IMR-90 (cell line): Measurements from ENCODE around the gene NFIX. TPM values are rescaled to one million over a fixed set of nuclear protein-coding genes. Genes with fewer than 3 reads are reported as not detected.

ENCODE experiments used
- ATAC-seq: fragments of 200-7000 bp; cut with Tn5 transposase; 2 replicates; pipeline ENCODE4 v1.9.1; 2020; ENCODE audit warnings: low read depth, mild to moderate bottlenecking, moderate library complexity
- BruUV-seq: library from RNA; stranded (reverse); fragments of 400-500 nt; replicated peaks from 2 replicates; lab custom pipeline; 2021; lab: Mats Ljungman, UMichigan
- CTCF ChIA-PET: fragments of 300-600 bp; formaldehyde crosslinking; extraction: SDS; loops from one replicate; lab custom pipeline; 2021; ENCODE audit warnings: antibody characterized with exemption; lab: Yijun Ruan, JAX
- POLR2A ChIA-PET: fragments of 300-600 bp; sonication (Branson Sonifier 250); formaldehyde crosslinking; loops from one replicate; lab custom pipeline; 2022; ENCODE audit warnings: antibody characterized with exemption; ENCODE audit not compliant: unreplicated experiment; lab: Charles Lee
- DNase-seq: peaks from one replicate; pipeline ENCODE4 v3.0.0; 2013
- H2AFZ ChIP-seq: replicated peaks from 2 replicates; pipeline ENCODE3; 2013; ENCODE audit warnings: low read length, mild to moderate bottlenecking; ENCODE audit not compliant: poor library complexity
- H2AK5ac ChIP-seq: 2 replicates; pipeline ENCODE4 v1.6.1; 2013; ENCODE audit warnings: low read depth, low read length, inconsistent platforms
- H2AK9ac ChIP-seq: replicated peaks from 2 replicates; pipeline ENCODE3; 2013; ENCODE audit warnings: mild to moderate bottlenecking, low read depth, low read length, moderate library complexity; ENCODE audit not compliant: poor library complexity
- H2BK120ac ChIP-seq: 2 replicates; pipeline ENCODE4 v1.6.1; 2013; ENCODE audit warnings: low read depth, low read length, inconsistent platforms
- H2BK15ac ChIP-seq: 3 replicates; pipeline ENCODE4 v1.6.1; 2013; ENCODE audit warnings: low read depth, low read length, inconsistent platforms
- H2BK20ac ChIP-seq: 2 replicates; pipeline ENCODE4 v1.6.1; 2013; ENCODE audit warnings: low read depth, mild to moderate bottlenecking, inconsistent platforms, low read length, moderate library complexity
- H2BK5ac ChIP-seq: 2 replicates; pipeline ENCODE4 v1.6.1; 2013; ENCODE audit warnings: mild to moderate bottlenecking, low read depth, low read length, inconsistent platforms; ENCODE audit not compliant: poor library complexity, severe bottlenecking
- H3K14ac ChIP-seq: replicated peaks from 2 replicates; pipeline ENCODE4 v1.6.1; 2013; ENCODE audit warnings: low read depth, low read length, inconsistent platforms
- H3K18ac ChIP-seq: 2 replicates; pipeline ENCODE4 v1.6.1; 2013; ENCODE audit warnings: low read depth, low read length, control low read depth
- H3K23ac ChIP-seq: 2 replicates; pipeline ENCODE4 v1.6.1; 2013; ENCODE audit warnings: low read depth, low read length, inconsistent platforms
- H3K27ac ChIP-seq: 2 replicates; pipeline ENCODE4 v1.5.1; 2013; ENCODE audit warnings: mild to moderate bottlenecking, control low read depth, low read length; ENCODE audit not compliant: insufficient read depth
- H3K27me3 ChIP-seq: 2 replicates; pipeline ENCODE4 v1.6.1; 2013; ENCODE audit warnings: low read length; ENCODE audit not compliant: control insufficient read depth, insufficient read depth
- H3K36me3 ChIP-seq: 2 replicates; pipeline ENCODE4 v1.6.1; 2013; ENCODE audit warnings: low read length, mixed read lengths; ENCODE audit not compliant: control insufficient read depth, insufficient read depth
- H3K4ac ChIP-seq: 2 replicates; pipeline ENCODE4 v1.6.1; 2013; ENCODE audit warnings: low read depth, low read length, inconsistent platforms
- H3K4me1 ChIP-seq: 2 replicates; pipeline ENCODE4 v1.6.1; 2013; ENCODE audit warnings: low read length, mixed read lengths; ENCODE audit not compliant: control insufficient read depth, insufficient read depth
- H3K4me2 ChIP-seq: 2 replicates; pipeline ENCODE4 v1.6.1; 2013; ENCODE audit warnings: low read depth, mild to moderate bottlenecking, control low read depth, low read length, moderate library complexity
- H3K4me3 ChIP-seq: 2 replicates; pipeline ENCODE4 v1.5.1; 2013; ENCODE audit warnings: low read depth, mild to moderate bottlenecking, control low read depth, low read length, moderate library complexity; ENCODE audit not compliant: insufficient read depth
- H3K56ac ChIP-seq: 2 replicates; pipeline ENCODE4 v1.6.1; 2013; ENCODE audit warnings: low read length, inconsistent platforms; ENCODE audit not compliant: insufficient read depth; ENCODE audit errors: extremely low read depth
- H3K79me1 ChIP-seq, 2 experiments: 2 replicates each; pipeline ENCODE4 v1.6.1; 2013; ENCODE audit warnings: low read length in 2 of 2, inconsistent platforms in 1 of 2, low read depth in 1 of 2
- H3K9ac ChIP-seq: 2 replicates; pipeline ENCODE4 v1.6.1; 2013; ENCODE audit warnings: low read depth, low read length, control low read depth
- H3K9me1 ChIP-seq: 2 replicates; pipeline ENCODE4 v1.6.1; 2013; ENCODE audit warnings: low read length, inconsistent platforms; ENCODE audit not compliant: insufficient read depth
- H3K9me3 ChIP-seq: 2 replicates; pipeline ENCODE4 v1.6.1; 2013; ENCODE audit warnings: low read length; ENCODE audit not compliant: control insufficient read depth, insufficient read depth
- H4K20me1 ChIP-seq: 2 replicates; pipeline ENCODE4 v1.6.1; 2013; ENCODE audit warnings: low read length, inconsistent platforms; ENCODE audit not compliant: insufficient read depth
- H4K5ac ChIP-seq: 2 replicates; pipeline ENCODE4 v1.6.1; 2013; ENCODE audit warnings: mild to moderate bottlenecking, low read depth, low read length, control low read depth
- H4K8ac ChIP-seq, 2 experiments: 2 replicates each; pipeline ENCODE4 v1.6.1; 2013; ENCODE audit warnings: low read depth in 2 of 2, low read length in 2 of 2, control low read depth in 1 of 2, inconsistent platforms in 1 of 2
- H4K91ac ChIP-seq: 2 replicates; pipeline ENCODE4 v1.6.1; 2013; ENCODE audit warnings: low read depth, low read length, inconsistent platforms; ENCODE audit not compliant: insufficient read depth
- BHLHE40 ChIP-seq: fragments of 150-350 bp; IDR thresholded peaks from 2 replicates; pipeline ENCODE4 v1.6.1; 2016; ENCODE audit warnings: mild to moderate bottlenecking, low read depth, low read length
- CEBPB ChIP-seq: IDR thresholded peaks from 2 replicates; pipeline ENCODE4 v1.6.1; 2012; ENCODE audit warnings: low read depth, low read length, improper control_type of control experiment
- CHD1 ChIP-seq: IDR thresholded peaks from 2 replicates; pipeline ENCODE4 v1.6.1; 2012; ENCODE audit warnings: low read depth, low read length, improper control_type of control experiment
- MAFK ChIP-seq: IDR thresholded peaks from 2 replicates; pipeline ENCODE4 v1.6.1; 2012; ENCODE audit warnings: low read depth, low read length, improper control_type of control experiment
- MAZ ChIP-seq: IDR thresholded peaks from 2 replicates; pipeline ENCODE4 v1.6.1; 2012; ENCODE audit warnings: low read depth, mild to moderate bottlenecking, low read length, improper control_type of control experiment, moderate library complexity, borderline replicate concordance
- MXI1 ChIP-seq: IDR thresholded peaks from 2 replicates; pipeline ENCODE4 v1.6.1; 2012; ENCODE audit warnings: low read depth, mild to moderate bottlenecking, low read length, moderate library complexity, borderline replicate concordance
- NFE2L2 ChIP-seq: fragments of 150-350 bp; IDR thresholded peaks from 2 replicates; pipeline ENCODE4 v1.6.1; 2016; ENCODE audit warnings: low read depth, mild to moderate bottlenecking, low read length
- WGBS, 2 experiments: methylation state at CpG; one replicate each; pipeline versions ENCODE4 v1.1.5 to v1.1.7; 2013; ENCODE audit warnings: missing lambda C conversion rate in 2 of 2; ENCODE audit not compliant: insufficient read length in 1 of 2; ENCODE audit errors: extremely low coverage in 2 of 2; 5-methylcytosine and 5-hydroxymethylcytosine counted together
- dilution Hi-C: fragments of 300-500 bp; cut with HindIII; formaldehyde crosslinking; loops from one replicate; pipeline ENCODE4 v1.14.3; 2018; ENCODE audit warnings: low sequenced_read_pairs; ENCODE audit not compliant: unreplicated experiment
- in situ Hi-C: fragments of 300-500 bp; cut with MboI; formaldehyde crosslinking; loops from 3 replicates; pipeline ENCODE4 v1.14.3; 2019; ENCODE audit warnings: low sequenced_read_pairs, inconsistent platforms, mixed read lengths
- intact Hi-C: fragments of 100-400 bp; cut with micrococcal nuclease; formaldehyde crosslinking; loops from 2 replicates; pipeline ENCODE4 v1.10.0; 2022
- polyA plus RNA-seq, 3 experiments: library from polyadenylated mRNA; depleted of rRNA; stranded (reverse); fragments of >200 nt; gene quantifications; 2 replicates each; pipeline ENCODE4 v1.2.3, GENCODE V29; 2012; ENCODE audit warnings: low replicate concordance in 1 of 3
- total RNA-seq: library from RNA; depleted of rRNA; stranded (reverse); fragments of >200 nt; gene quantifications from 2 replicates; pipeline ENCODE4 v1.2.3, GENCODE V29; 2012

The NFIX gene
- total and polyA plus RNA-seq, 2 of the 4 experiments (the other 2 are of a cell fraction), result 10.2 to 47.7 TPM

GRCh38 chr19:13022859-13023636 is 27.8 kb downstream of the NFIX start:
- peak overlapping the region; percentile 56 for H3K14ac ChIP-seq
- peaks cover 10% of the 10 kb centered on the region; the same call in 1 of the 2 replicates for H3K36me3 ChIP-seq
- CTCF ChIA-PET, result interaction anchor here (0.9 to 1.8 kb wide), 4 partner anchors 11 to 58 kb away, joined by 3 to 8 read pairs (median 3); no protein-coding TSS in a partner anchor
- H3K4me1 ChIP-seq, result peaks cover 45% of the 10 kb centered on the region
- H3K23ac ChIP-seq, result peak overlapping the region; percentile 61
- H3K4me2 ChIP-seq, result peak overlapping the region; percentile 79
- peak overlapping the region; percentile 81 for H3K4ac ChIP-seq
- in situ Hi-C loops, result no loop called here
- H3K18ac ChIP-seq, result peak overlapping the region; percentile 52
- BruUV-seq, result no TSS peak
- peaks cover 5% of the 10 kb centered on the region; the same call in 1 of the 2 replicates for H4K20me1 ChIP-seq
- peak overlapping the region in 1 of 2 experiments; percentile 78; a peak in 3 of 4 replicates for H4K8ac ChIP-seq
- peak overlapping the region; percentile 53 for H2BK120ac ChIP-seq
- H2AFZ ChIP-seq, result peak overlapping the region; percentile 71
- H2BK15ac ChIP-seq, result peak overlapping the region; percentile 10; the same call in 1 of the 3 replicates
- ATAC-seq, result peak; percentile 75
- peak overlapping the region; percentile 64 for H3K9ac ChIP-seq
- peak overlapping the region; percentile 93 for H2BK5ac ChIP-seq
- POLR2A ChIA-PET, result interaction anchor here (1.4 to 1.9 kb wide), 2 partner anchors 10 to 32 kb away, joined by 6 to 8 read pairs; no protein-coding TSS in a partner anchor
- no peaks in the 10 kb centered on the region for H3K9me3 ChIP-seq
- H2AK5ac ChIP-seq, result peak overlapping the region; percentile 37
- WGBS, 2 experiments, result 3% methylated on average over 12 of the region's 30 CpGs; no CpG with 5 or more reads in 1 of the 2 experiments
- peak overlapping the region; percentile 81 for H4K91ac ChIP-seq
- H2BK20ac ChIP-seq, result no peak overlapping the region
- peak overlapping the region; percentile 64 for H3K56ac ChIP-seq
- peaks cover 50 to 82% of the 10 kb centered on the region in 2 experiments for H3K79me1 ChIP-seq
- dilution Hi-C loops, result no loop called here
- TF ChIP-seq MAFK, result 0 out of 2 replicates have a peak, but pooled peaks have one; percentile 19
- peak; percentile 63; the same call in 1 of the 2 replicates for TF ChIP-seq BHLHE40
- no peak for TF ChIP-seq CHD1
- TF ChIP-seq CEBPB, result peak; percentile 7; the same call in 1 of the 2 replicates
- TF ChIP-seq MXI1, result peak; percentile 69
- no peak for TF ChIP-seq NFE2L2
- TF ChIP-seq MAZ, result peak; percentile 79
- DNase-seq, result peak; percentile 95
- H3K27me3 ChIP-seq, result no peaks in the 10 kb centered on the region
- peak overlapping the region; percentile 55 for H3K4me3 ChIP-seq
- H3K9me1 ChIP-seq, result peaks cover 11% of the 10 kb centered on the region; the same call in 1 of the 2 replicates
- intact Hi-C loops, result loop anchor here (2.0 kb wide), 1 partner anchor 38 kb away; no protein-coding TSS in a partner anchor
- H2AK9ac ChIP-seq, result peak overlapping the region; percentile 88
- peak overlapping the region; percentile 92 for H3K27ac ChIP-seq
- peak overlapping the region; percentile 9 for H4K5ac ChIP-seq
